Measurements from ENCODE around the gene USO1.
"Not testable (repeated sequence)": the region's sequence is repeated elsewhere in the genome, so short reads cannot be mapped to it uniquely, and the experiment has no call there.

Gene USO1

DNA sequence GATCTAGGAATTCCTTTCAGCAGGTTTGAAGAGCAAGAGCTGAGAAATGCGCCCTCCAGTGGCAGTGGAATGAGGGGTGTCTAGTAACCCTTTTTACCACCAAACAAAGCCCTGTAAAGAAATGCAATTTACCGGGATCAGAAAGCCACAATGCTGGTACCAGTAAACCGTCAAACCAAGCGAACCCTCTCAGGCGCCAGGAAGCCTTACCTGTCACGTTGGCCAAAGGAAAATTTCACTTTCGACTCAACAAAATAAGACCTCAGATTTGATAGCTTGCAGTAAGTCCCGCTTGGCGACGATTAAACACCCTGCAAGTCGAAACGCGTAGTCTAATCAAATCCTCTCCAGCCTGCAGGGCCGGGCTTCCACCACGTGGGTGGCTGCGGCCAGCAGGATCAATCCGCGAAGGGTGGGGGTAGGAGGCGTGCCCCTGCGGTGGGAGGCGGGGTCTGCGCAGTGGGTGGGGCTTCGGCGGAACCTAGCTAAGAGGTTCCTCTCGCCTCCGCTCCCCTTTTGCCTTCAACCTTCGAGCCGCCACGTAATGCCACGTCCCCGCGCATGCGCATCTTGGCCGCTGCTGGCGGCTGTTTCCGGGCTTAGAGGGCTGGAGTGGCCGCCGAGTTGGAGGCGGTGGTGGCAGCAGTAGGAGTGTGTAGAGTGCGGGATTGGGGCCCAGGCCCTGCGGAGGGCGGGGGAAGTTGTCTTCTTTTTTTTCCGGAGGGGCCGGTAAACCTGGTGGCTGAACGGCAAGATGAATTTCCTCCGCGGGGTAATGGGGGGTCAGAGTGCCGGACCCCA lies at the start of gene USO1:
TSS of gene USO1 (plus strand) at position 512 of the 801 bp plus-strand sequence. CDS start at position 755, 243 bp downstream.
- DNase-seq (ENCODE audit: low read depth, low spot score): no peak

- no peak for DNase-seq (ENCODE audit: low read depth, low spot score)
Measured at GRCh38 chr4:75675004-75675531, 49.3 kb upstream of the USO1 start.

- no peak for DNase-seq (ENCODE audit: low read depth, low spot score)
Measured at GRCh38 chr4:75678473-75678872, 45.9 kb upstream of the USO1 start.

- no peak for DNase-seq (ENCODE audit: low read depth, low spot score)
Measured at GRCh38 chr4:75678965-75679364, 45.4 kb upstream of the USO1 start.

- DNase-seq (ENCODE audit: low read depth, low spot score): no peak
Measured at GRCh38 chr4:75679876-75680575, 44.4 kb upstream of the USO1 start.

GRCh38 chr4:75683482-75684155 lies 40.8 kb upstream of the USO1 start:
- no peak for DNase-seq (ENCODE audit: low read depth, low spot score)

DNA sequence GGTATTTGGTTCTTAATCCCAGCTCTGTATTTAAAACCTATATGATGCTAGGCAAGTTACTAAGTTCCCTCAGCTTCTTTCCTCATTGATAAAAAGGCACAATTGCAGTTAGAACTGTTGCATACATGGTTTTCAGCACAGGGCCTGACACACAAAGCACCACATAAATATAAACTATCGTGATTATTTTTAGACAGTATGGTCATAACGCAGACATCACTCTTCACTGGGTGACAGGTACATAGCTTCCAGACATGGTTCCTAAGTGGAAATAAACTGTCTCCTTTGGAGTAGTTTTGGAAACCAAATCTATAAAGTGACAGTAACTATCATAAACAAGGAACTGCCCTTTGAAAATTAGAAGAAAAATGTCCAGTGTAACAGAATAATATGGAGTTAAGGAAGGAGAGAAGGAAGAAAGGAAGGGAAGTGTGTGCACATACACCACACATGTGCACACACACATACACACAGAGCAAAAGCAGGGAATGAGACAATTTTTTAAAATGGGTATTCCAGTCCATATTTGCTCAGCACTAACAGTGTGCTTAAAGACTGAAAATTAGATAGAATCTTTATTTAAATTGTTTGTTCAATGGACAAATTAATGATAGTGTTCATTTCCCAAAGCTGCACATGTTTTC lies 38.7 kb upstream of the USO1 start:
- no peak for DNase-seq (ENCODE audit: low read depth, low spot score)

DNA sequence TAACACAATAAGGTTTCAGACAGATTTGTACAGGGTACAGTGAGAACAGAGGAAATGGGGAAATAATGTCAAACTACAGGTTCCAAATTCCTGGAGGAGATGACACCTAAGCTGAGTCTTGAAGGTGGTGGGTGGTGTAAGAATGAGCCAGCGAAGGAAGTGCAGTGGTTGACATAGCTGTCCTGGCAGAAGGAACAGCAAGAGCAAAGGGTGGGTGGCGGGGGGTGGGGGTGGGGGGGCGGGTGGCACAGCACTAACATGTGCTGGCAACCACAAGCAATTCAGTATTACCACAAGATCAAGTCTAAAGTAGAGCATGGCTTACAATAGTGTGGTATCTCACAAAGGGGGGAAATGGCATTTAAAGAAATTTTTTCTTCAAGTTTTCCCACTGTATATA lies 38.0 kb upstream of the USO1 start:
- no peak for DNase-seq (ENCODE audit: low read depth, low spot score)

GRCh38 chr4:75687125-75687524 lies 37.3 kb upstream of the USO1 start:
- DNase-seq (ENCODE audit: low read depth, low spot score): not testable (repeated sequence)

GRCh38 chr4:75692066-75692465 lies 32.3 kb upstream of the USO1 start:
- DNase-seq (ENCODE audit: low read depth, low spot score): not testable (repeated sequence)

DNA sequence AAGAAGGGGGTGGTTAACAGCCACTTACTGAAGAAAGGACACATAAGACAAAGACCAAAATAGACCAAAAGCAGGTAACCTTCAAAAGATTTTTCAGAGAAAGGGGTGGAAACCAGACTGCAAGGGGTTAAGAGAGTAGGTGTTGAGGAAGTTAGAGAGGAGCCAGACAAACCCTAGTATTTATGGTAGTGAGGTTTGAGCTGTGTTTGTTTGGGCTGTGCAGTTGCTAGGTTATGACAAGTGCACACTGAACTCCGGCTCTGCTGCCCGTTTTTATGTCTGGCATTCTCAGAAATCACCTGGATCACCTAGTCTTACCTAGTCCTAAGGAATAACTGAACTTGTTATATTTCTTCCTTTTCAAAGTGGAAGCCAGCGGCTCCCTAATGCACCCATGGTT lies 28.3 kb upstream of the USO1 start:
- DNase-seq (ENCODE audit: low read depth, low spot score): no peak

DNA sequence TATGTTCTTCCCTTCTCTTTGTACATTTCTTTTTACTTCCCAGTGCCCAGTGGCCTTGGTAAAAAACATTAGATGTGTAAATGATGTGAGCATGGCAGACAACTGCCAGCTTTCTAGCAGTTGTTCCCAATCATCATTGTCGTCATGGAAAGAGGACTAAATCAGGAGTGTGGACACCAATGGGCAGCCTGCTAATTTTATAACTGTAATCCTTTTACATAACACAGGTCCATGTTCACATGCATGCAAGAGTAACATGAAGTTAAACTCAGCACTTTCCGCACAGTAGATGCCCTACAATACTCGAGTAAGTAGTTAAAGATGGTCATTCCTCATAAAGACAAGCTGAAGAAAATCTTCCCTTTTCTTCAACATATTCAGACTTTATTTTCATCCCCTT lies 27.8 kb upstream of the USO1 start:
- DNase-seq (ENCODE audit: low read depth, low spot score): no peak

- DNase-seq (ENCODE audit: low read depth, low spot score): no peak
Measured at GRCh38 chr4:75698162-75698962, 26.0 kb upstream of the USO1 start.

- no peak for DNase-seq (ENCODE audit: low read depth, low spot score)
Measured at GRCh38 chr4:75698963-75699228, 25.5 kb upstream of the USO1 start.

GRCh38 chr4:75699299-75699698 lies 25.1 kb upstream of the USO1 start:
- no peak for DNase-seq (ENCODE audit: low read depth, low spot score)

- no peak for DNase-seq (ENCODE audit: low read depth, low spot score)
Measured at GRCh38 chr4:75702919-75703411, 21.4 kb upstream of the USO1 start.

DNA sequence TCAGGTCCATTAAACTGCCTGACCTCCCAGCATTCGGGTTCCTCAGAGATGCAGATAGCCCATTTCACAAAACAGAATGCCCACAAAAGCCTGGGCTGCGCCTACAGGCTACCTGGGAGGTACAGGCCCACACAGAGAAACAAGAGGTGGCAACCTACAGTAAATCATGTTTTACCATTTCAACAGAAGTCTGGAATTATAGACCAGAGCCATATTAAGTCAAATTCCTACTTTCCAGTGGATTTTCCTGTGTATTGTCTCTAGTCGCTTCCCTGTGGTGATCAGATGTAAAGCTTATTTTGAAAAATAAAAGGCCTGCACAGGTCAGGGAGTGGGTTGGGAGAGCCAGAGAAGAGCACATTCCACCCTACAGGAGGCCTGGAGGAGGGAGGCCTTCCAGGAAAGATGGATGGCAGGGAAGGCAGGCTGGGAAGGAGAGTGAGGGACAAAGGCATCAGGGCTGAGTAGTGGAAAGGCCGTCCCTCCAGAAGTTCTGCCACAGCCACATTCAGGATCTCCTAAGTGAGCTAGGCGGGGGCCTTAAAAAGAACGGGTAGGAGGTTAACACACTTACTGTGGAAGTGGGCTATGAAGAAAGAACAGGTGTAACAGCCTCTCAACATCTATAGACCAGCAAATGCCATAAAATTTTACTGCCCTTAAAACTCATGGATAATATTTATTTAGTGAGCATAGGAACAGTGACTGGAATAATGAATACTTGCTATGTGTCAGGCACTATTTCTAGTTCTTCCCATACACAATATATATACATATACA lies 19.0 kb upstream of the USO1 start:
- DNase-seq (ENCODE audit: low read depth, low spot score): no peak

DNA sequence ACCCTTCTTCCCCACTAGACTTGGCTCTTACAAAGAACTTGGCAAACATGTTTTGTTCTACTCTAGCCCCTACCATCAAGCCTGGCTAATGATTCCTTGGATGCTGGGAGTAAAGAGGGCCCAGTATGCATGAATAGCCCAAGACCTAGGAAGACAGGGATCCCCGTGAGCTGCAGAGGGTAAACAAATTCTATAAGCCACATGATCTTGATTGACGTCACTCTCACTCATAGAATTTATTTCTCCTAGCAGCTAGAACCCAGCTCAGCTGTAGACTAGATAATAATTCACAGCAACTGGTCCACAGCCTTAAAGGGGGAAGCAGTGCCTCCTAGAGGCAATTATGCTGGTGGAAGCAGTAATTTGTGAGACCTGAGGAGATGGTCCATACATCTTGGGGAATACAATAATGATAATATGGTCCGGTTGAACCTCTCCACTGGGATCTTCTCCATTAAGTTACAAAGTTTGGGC lies 16.1 kb upstream of the USO1 start:
- DNase-seq (ENCODE audit: low read depth, low spot score): no peak

- no peak for DNase-seq (ENCODE audit: low read depth, low spot score)
Measured at GRCh38 chr4:75710246-75710645, 14.1 kb upstream of the USO1 start.

GRCh38 chr4:75714011-75714410 lies 10.4 kb upstream of the USO1 start:
- DNase-seq (ENCODE audit: low read depth, low spot score): no peak
